Sciatic nerve (tissue), 2 donors: Measurements from ENCODE around the gene CHST11. TPM values are rescaled to one million over a fixed set of nuclear protein-coding genes. Genes with fewer than 3 reads are reported as not detected.
A peak's percentile ranks its signal among the peaks of the same experiment; 100 is the strongest.

Experiments used
- ATAC-seq: fragments of 200-7000 bp; cut with Tn5 transposase; one replicate; pipeline ENCODE4 v1.9.1; 2020; ENCODE audit warnings: mild to moderate bottlenecking, moderate library complexity
- DNase-seq: peaks from one replicate; pipeline ENCODE4 v3.0.0-alpha.2; 2020; ENCODE audit warnings: low spot score
- intact Hi-C: fragments of 100-400 bp; cut with DNase I; formaldehyde crosslinking; loops from one replicate; pipeline ENCODE4 v1.14.2; 2022
- total RNA-seq: library from RNA; stranded (reverse); fragmentation: NEBNext Ultra II Directional; extraction: Animal tissue kit (Norgen Biotek cat#: 25700); gene quantifications from one replicate; pipeline ENCODE4 v1.2.1, GENCODE V29; 2021
- donor health status: DM: no; HTN: no; CAD: no.
- donor health status: DM: no; HTN: no; CAD: no.

The CHST11 gene
- total RNA-seq, 1 donor from 2014 or later = 19.2 TPM

GRCh38 chr12:104426926-104427546, 29.7 kb upstream of the CHST11 start:
- intact Hi-C loops = no loop called here
- DNase-seq (no peak), ATAC-seq (no peak)

DNA sequence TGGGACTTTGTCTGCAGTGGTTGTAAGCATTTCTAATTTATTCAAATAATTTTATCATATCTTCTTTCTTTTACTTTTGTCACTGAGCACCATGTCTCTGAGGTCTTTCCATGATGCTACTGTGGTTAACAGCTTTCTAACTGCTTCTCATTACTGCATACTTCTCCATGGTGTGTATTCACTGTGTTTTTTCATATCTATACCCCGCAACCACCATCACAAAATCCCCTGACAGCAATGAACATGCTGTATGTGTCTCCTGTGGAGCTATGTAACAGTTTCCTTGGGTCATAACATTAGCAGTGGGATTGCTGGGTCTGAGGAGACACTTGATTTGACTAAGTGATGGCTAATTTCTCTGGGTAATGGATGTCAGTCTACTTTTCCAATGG, 29.2 kb upstream of the CHST11 start:
- DNase-seq (no peak), ATAC-seq (no peak)
- intact Hi-C loops = no loop called here

- ATAC-seq = no peak
- no peak for DNase-seq
- intact Hi-C loops = no loop called here
Observed at GRCh38 chr12:104433061-104433460, 23.7 kb upstream of the CHST11 start.

DNA sequence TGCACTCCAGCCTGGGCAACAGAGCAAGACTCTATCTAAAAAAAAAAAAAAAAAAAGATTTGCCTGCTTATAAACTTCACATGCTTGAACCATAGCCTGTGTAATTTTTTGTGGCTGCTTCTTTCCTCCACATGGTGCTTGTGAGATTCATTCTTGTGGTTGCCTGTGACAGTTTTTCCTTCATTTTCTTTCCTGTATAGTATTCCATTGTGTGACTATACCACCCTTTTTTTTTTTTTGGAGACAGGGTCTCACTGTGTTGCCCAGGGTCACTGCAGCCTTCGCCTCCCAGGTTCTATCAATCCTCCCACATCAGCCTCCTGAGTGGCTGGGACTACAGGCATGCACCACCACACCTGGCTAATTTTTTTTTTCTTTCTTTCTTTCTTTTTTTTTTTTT, 22.6 kb upstream of the CHST11 start:
- DNase-seq (no peak), ATAC-seq (no peak)
- intact Hi-C loops = no loop called here

GRCh38 chr12:104435175-104435574, 21.6 kb upstream of the CHST11 start:
- DNase-seq (no peak), ATAC-seq (no peak)
- intact Hi-C loops = no loop called here

GRCh38 chr12:104435765-104436164, 21.0 kb upstream of the CHST11 start:
- no peak for ATAC-seq

GRCh38 chr12:104436790-104437189, 20.0 kb upstream of the CHST11 start:
- ATAC-seq (no peak), DNase-seq (no peak)
- intact Hi-C loops = no loop called here

More at GRCh38 chr12:104435765-104436164, 21.0 kb upstream of the CHST11 start:
- intact Hi-C loops = no loop called here
- DNase-seq = no peak

DNA sequence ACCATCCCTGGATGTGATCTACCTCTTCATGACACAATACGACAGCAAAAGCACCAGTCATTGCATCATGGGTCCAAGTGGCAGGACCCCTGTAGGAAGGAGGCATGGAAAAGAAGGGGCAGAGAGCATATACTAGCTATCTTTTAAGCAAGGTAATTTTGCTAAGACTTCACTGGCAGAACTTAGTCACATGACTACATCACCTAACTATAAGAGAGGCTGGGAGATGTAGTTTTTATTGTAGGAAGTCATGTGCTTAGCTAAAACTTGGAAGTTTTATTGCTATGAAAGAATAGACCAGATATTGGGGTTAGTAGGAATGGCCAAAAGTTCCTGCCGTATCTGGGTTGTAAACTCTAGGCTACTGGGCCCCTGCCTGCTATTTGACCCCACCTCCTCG, 18.6 kb upstream of the CHST11 start:
- intact Hi-C loops = no loop called here
- no peak for DNase-seq
- no peak for ATAC-seq

GRCh38 chr12:104439137-104439536, 17.6 kb upstream of the CHST11 start:
- DNase-seq = no peak
- intact Hi-C loops = no loop called here
- no peak for ATAC-seq

- no peak for ATAC-seq
Observed at GRCh38 chr12:104443008-104443407, 13.7 kb upstream of the CHST11 start.

DNA sequence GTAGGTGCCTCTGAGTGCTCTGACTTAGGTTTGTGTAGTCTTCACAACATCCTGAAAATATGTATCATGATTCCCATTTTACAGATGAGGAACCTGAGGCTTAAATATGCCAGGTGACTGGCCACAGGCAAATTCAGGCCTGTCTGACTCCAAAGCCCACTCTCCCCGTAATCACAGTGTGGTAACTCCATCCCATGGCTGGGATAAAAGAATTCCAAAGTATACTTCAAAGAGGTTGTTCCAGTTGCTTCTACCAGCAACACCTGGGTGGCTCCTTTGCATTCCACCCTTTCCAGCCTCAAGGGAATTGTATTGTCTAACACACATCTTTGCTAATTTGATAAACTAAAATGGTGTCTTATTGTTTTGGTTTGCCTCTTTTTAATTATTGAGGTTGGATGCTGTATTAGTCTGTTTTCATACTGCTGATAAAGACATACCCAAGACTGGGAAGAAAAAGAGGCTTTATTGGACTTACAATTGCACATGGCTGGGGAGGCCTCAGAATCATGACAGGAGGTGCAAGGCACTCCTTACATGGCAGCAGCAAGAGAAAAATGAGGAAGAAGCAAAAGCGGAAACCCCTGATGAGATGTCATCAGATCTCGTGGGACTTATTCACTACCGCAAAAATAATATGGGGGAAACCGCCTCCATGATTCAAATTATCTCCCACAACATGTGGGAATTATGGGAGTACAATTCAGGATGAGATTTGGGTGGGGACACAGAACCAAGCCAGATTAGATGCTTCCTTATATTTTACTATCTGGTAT, 9.9 kb upstream of the CHST11 start:
- DNase-seq (no peak), ATAC-seq (no peak)
- intact Hi-C loops = no loop called here

More at GRCh38 chr12:104443008-104443407, 13.7 kb upstream of the CHST11 start:
- intact Hi-C loops = no loop called here
- no peak for DNase-seq

GRCh38 chr12:104448031-104448430, 8.7 kb upstream of the CHST11 start:
- ATAC-seq = no peak
- DNase-seq = no peak
- intact Hi-C loops = no loop called here

GRCh38 chr12:104448451-104448850, 8.3 kb upstream of the CHST11 start:
- ATAC-seq (no peak), DNase-seq (no peak)
- intact Hi-C loops = no loop called here

DNA sequence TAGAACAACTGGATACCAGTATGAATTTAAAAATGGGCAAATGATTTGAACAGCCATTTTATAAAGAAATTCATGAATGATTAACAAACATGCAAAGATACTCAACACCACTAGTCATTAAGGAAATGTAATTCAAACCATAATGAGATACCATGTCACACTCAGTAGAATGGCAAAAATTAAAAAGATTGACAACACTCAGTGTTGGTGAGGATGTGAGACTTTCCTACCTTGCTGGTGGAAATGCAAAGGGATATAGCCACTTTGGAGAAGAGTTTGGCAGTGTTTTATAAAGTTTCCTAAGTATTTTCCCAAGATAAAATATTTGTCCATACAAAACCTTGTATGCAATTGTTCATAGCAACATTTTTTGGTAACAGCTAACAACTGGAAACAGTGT, 6.0 kb upstream of the CHST11 start:
- intact Hi-C loops = no loop called here
- no peak for ATAC-seq
- no peak for DNase-seq

GRCh38 chr12:104452087-104452486, 4.7 kb upstream of the CHST11 start:
- ATAC-seq (no peak), DNase-seq (no peak)
- intact Hi-C loops = no loop called here

DNA sequence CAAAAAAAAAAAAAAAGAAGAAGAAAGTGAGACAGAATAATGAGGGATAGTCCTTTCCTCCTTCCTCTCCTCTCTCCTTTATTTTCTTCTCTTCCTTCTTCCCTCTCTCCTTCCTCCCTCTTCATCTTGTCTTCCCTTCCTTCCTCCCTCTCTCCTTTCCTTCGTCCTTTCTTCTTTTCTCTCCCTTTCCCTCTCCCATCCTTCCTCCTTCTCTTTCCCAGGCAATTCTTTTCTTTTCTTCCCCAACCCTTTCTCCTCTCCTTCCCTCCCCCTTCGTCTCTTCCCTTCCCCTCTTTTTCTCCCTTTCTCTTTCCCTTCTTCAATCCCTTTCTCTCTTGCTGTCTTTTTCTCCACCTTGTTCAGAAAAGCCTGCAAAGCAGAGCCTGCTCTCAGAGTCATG, 3.6 kb upstream of the CHST11 start:
- DNase-seq = no peak
- intact Hi-C loops = no loop called here
- ATAC-seq = no peak

DNA sequence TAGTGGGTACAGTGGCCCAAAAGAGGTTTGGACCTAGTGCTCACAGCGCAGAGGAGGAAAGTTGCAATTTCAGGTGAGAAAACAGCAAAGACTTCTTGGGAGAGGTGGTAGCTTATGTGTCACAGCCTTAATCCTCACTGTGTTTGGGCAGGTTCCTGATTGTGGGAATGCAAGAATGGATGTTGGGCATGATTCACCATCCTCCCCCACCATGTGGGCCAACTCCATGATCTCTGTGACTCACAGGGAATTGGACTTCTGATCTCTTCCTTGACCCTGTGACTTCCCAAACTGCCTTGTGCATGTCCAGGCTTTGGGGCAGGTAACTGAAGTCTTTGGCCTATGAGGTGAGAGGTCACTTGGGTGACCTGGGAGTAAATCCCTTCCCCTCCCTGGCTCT, 1.8 kb upstream of the CHST11 start:
- intact Hi-C loops = no loop called here
- ATAC-seq (no peak), DNase-seq (no peak)

GRCh38 chr12:104455578-104456416, 951 bp upstream of the CHST11 start:
- ATAC-seq (no peak), DNase-seq (no peak)
- intact Hi-C loops = no loop called here

DNA sequence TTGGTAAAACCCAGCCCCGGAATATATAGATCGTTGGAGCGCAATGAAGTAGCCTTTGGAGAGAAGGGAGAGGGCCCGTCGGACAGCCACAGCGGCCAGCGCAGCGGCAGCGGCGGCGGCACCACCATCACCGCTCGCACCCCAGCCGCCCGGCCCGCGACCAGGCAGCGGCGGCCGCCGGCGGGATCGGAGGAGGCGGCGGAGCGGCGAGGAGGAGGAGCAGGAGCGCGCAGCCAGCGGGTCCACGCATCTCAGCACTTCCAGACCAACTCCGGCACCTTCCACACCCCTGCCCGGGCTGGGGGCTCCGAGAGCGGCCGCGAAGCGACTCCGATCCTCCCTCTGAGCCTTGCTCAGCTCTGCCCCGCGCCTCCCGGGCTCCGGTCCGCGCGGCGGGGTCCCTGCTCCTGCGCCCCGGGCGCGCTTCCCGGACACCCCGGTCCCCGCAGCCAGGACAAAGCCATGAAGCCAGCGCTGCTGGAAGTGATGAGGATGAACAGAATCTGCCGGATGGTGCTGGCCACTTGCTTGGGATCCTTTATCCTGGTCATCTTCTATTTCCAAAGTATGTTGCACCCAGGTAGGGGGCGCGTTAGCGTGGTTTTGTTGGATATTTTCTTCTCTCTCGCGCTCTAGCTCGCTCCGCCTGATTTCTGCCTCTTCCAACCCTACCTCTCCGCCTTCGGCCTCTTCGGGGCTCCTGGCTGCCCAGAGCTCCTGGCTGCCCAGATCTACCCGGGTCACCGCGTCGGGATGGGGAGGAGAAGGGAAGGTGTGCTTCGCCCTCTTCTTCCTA, 400 bp downstream of the CHST11 start:
- ATAC-seq (peak; percentile 76), DNase-seq (peak; percentile 86)
- intact Hi-C loops = no loop called here
